ENCODE measurements around the gene ADAMTS5. TPM values are rescaled to one million over a fixed set of nuclear protein-coding genes. Genes with fewer than 3 reads are reported as not detected.

ADAMTS5 gene
- total RNA-seq, 1 experiment from 2014 or later = not detected

- TF ChIP-seq CTCF (conservative IDR thresholded peaks at IDR 0.05) (no peak), EZH2 (IDR thresholded peaks at IDR 0.05; ENCODE audit: low read depth) (no peak)
- H3K4me2 ChIP-seq = no peak overlapping the region
Measured at GRCh38 chr21:26920055-26920454, 46.8 kb downstream of the ADAMTS5 start.

GRCh38 chr21:26918323-26919079 is 48.4 kb downstream of the ADAMTS5 start:
- TF ChIP-seq EZH2 (IDR thresholded peaks at IDR 0.05; ENCODE audit: low read depth) (no peak), CTCF (conservative IDR thresholded peaks at IDR 0.05) (no peak)
- no peaks in the 10 kb centered on the region for H3K36me3 ChIP-seq (ENCODE audit: low read depth)
- no peak overlapping the region for H3K27ac ChIP-seq
- ChIA-PET CTCF (no interaction called here), POLR2A (ENCODE audit: unreplicated experiment) (no interaction called here)
- no peaks in the 10 kb centered on the region for H3K9me2 ChIP-seq (ENCODE audit: insufficient read depth)
- H3K79me2 ChIP-seq (ENCODE audit: low read depth) = no peaks in the 10 kb centered on the region
- H3K4me1 ChIP-seq (replicated peaks; ENCODE audit: insufficient read depth) = no peaks in the 10 kb centered on the region
- H3F3A ChIP-seq (ENCODE audit: insufficient read depth, low read depth) = no peaks in the 10 kb centered on the region
- no peak overlapping the region for H2AFZ ChIP-seq
- BruUV-seq (replicated peaks) = no TSS peak
- H3K27me3 ChIP-seq (ENCODE audit: insufficient read depth, low read depth) = no peaks in the 10 kb centered on the region
- no peak overlapping the region for H3K4me3 ChIP-seq
- H3K4me2 ChIP-seq = no peak overlapping the region
- no peaks in the 10 kb centered on the region for H3K9me3 ChIP-seq (ENCODE audit: insufficient read depth, low read depth)
- no peaks in the 10 kb centered on the region for H4K20me1 ChIP-seq (ENCODE audit: insufficient read depth)
- intact Hi-C loops (cut with micrococcal nuclease; ENCODE audit: unreplicated experiment) = no loop called here
- DNase-seq = no peak

More at GRCh38 chr21:26920055-26920454, 46.8 kb downstream of the ADAMTS5 start:
- Histone ChIP-seq H4K20me1 (ENCODE audit: insufficient read depth) (no peaks in the 10 kb centered on the region), H3K4me3 (no peak overlapping the region), H3K79me2 (ENCODE audit: low read depth) (no peaks in the 10 kb centered on the region), H3K4me1 (replicated peaks; ENCODE audit: insufficient read depth) (no peaks in the 10 kb centered on the region), H3F3A (ENCODE audit: insufficient read depth, low read depth) (no peaks in the 10 kb centered on the region), H3K9me3 (ENCODE audit: insufficient read depth, low read depth) (no peaks in the 10 kb centered on the region), H2AFZ (no peak overlapping the region), H3K36me3 (ENCODE audit: low read depth) (no peaks in the 10 kb centered on the region), H3K9me2 (ENCODE audit: insufficient read depth) (no peaks in the 10 kb centered on the region), H3K27me3 (ENCODE audit: insufficient read depth, low read depth) (no peaks in the 10 kb centered on the region), H3K27ac (no peak overlapping the region)
- ChIA-PET CTCF (no interaction called here), POLR2A (ENCODE audit: unreplicated experiment) (no interaction called here)
- DNase-seq = no peak
- intact Hi-C loops (cut with micrococcal nuclease; ENCODE audit: unreplicated experiment) = no loop called here
- BruUV-seq (replicated peaks) = no TSS peak

- intact Hi-C loops (cut with micrococcal nuclease; ENCODE audit: unreplicated experiment) = no loop called here
- Histone ChIP-seq H3F3A (ENCODE audit: insufficient read depth, low read depth) (no peaks in the 10 kb centered on the region), H3K27me3 (ENCODE audit: insufficient read depth, low read depth) (no peaks in the 10 kb centered on the region), H2AFZ (no peak overlapping the region), H3K4me1 (replicated peaks; ENCODE audit: insufficient read depth) (no peaks in the 10 kb centered on the region), H3K79me2 (ENCODE audit: low read depth) (no peaks in the 10 kb centered on the region), H4K20me1 (ENCODE audit: insufficient read depth) (no peaks in the 10 kb centered on the region), H3K4me3 (no peak overlapping the region), H3K27ac (no peak overlapping the region), H3K9me2 (ENCODE audit: insufficient read depth) (no peaks in the 10 kb centered on the region), H3K36me3 (ENCODE audit: low read depth) (no peaks in the 10 kb centered on the region), H3K9me3 (ENCODE audit: insufficient read depth, low read depth) (no peaks in the 10 kb centered on the region), H3K4me2 (no peak overlapping the region)
- ChIA-PET CTCF (no interaction called here), POLR2A (ENCODE audit: unreplicated experiment) (no interaction called here)
- DNase-seq = no peak
- TF ChIP-seq EZH2 (IDR thresholded peaks at IDR 0.05; ENCODE audit: low read depth) (no peak), CTCF (conservative IDR thresholded peaks at IDR 0.05) (no peak)
- BruUV-seq (replicated peaks) = no TSS peak
Measured at GRCh38 chr21:26916799-26917198, 50.1 kb downstream of the ADAMTS5 start.
